A549 (cell line): ENCODE results near the gene ZFYVE9. TPM values are rescaled to one million over a fixed set of nuclear protein-coding genes. Genes with fewer than 3 reads are reported as not detected.

Experiments used
- ATAC-seq, 2 experiments: fragments of 200-7000 bp in 1 of 2; fragments of >200 bp in 1 of 2; cut with Nextera tagmentation in 1 of 2; cut with Tn5 transposase in 1 of 2; 3 replicates each; pipeline versions ENCODE4 v1.8.0 to v1.9.1; 2018 to 2020; ENCODE audit warnings: mild to moderate bottlenecking in 1 of 2, moderate library complexity in 1 of 2
- CTCF ChIA-PET: fragments of 300-600 bp; sonication (Branson Sonifier 250); formaldehyde crosslinking; extraction: SDS; loops from one replicate; lab custom pipeline; 2021; ENCODE audit warnings: antibody characterized with exemption, inconsistent platforms; lab: Yijun Ruan, JAX
- POLR2A ChIA-PET: fragments of 350-600 bp; formaldehyde crosslinking; extraction: SDS; loops from one replicate; lab custom pipeline; 2021; ENCODE audit warnings: antibody characterized with exemption, inconsistent platforms; lab: Yijun Ruan, JAX
- DNase-seq, 2 experiments: peaks; one replicate each; pipeline versions ENCODE4 v3.0.0 to v3.0.0-alpha.2; 2011 to 2016; ENCODE audit warnings: low read depth in 1 of 2, low spot score in 1 of 2
- FAIRE-seq: peaks from 2 replicates; lab custom pipeline; 2011; peaks lifted over from hg19 to GRCh38; lab: Jason Lieb, UNC
- H3K27ac ChIP-seq, 2 experiments: fragments of >200 bp; sonication (Bioruptor Twin); formaldehyde crosslinking; 3 replicates each; pipeline ENCODE4 v1.5.1; 2016 to 2017
- H3K4me1 ChIP-seq: fragments of >200 bp; sonication (Bioruptor Twin); formaldehyde crosslinking; 3 replicates; pipeline ENCODE4 v1.6.1; 2016
- H3K4me2 ChIP-seq: fragments of >200 bp; sonication (Bioruptor Twin); formaldehyde crosslinking; 3 replicates; pipeline ENCODE4 v1.6.1; 2016
- H3K4me3 ChIP-seq: fragments of >200 bp; sonication (Bioruptor Twin); formaldehyde crosslinking; 3 replicates; pipeline ENCODE4 v1.5.1; 2016
- H3K9me3 ChIP-seq: fragments of >200 bp; sonication (Bioruptor Twin); formaldehyde crosslinking; 3 replicates; pipeline ENCODE4 v1.6.1; 2016
- CHD2 ChIP-seq: fragments of 150-350 bp; IDR thresholded peaks from 2 replicates; pipeline ENCODE4 v1.6.1; 2014; ENCODE audit warnings: low read length; ENCODE audit not compliant: partially characterized antibody
- FOSB ChIP-seq: fragments of 250-450 bp; sonication (Bioruptor Pico); IDR thresholded peaks from 2 replicates; pipeline ENCODE4 v1.5.0; 2020; ENCODE audit warnings: mild to moderate bottlenecking, moderate library complexity
- HDAC2 ChIP-seq: fragments of 200-600 bp; sonication (generic); IDR thresholded peaks from 2 replicates; pipeline ENCODE4 v1.6.1; 2016
- KDM1A ChIP-seq: fragments of 200-600 bp; sonication (generic); IDR thresholded peaks from 2 replicates; pipeline ENCODE4 v1.6.1; 2016; ENCODE audit warnings: low read depth, mild to moderate bottlenecking
- NPAS2 ChIP-seq: fragments of 250-450 bp; sonication (Bioruptor Pico); IDR thresholded peaks from 2 replicates; pipeline ENCODE4 v1.8.0; 2022; ENCODE audit warnings: mild to moderate bottlenecking, moderate library complexity, borderline replicate concordance
- PHF8 ChIP-seq: fragments of 200-600 bp; sonication (generic); IDR thresholded peaks from 2 replicates; pipeline ENCODE4 v1.6.1; 2016; ENCODE audit warnings: low read depth, mild to moderate bottlenecking, antibody characterized with exemption, moderate library complexity, borderline replicate concordance
- RAD21 ChIP-seq, 2 experiments: fragments of >200 bp in 1 of 2; sonication (Bioruptor Twin) in 1 of 2; formaldehyde crosslinking in 1 of 2; IDR thresholded peaks in 1 of 2; conservative IDR thresholded peaks in 1 of 2; 2 replicates in 1 of 2; 3 replicates in 1 of 2; pipeline ENCODE4 v1.6.1; 2012 to 2018; ENCODE audit warnings: inconsistent platforms in 1 of 2
- RARB ChIP-seq: fragments of 250-450 bp; sonication (Bioruptor Pico); IDR thresholded peaks from 2 replicates; pipeline ENCODE4 v1.8.0; 2021; ENCODE audit warnings: mild to moderate bottlenecking, moderate library complexity
- SMC3 ChIP-seq: fragments of >200 bp; sonication (Bioruptor Twin); formaldehyde crosslinking; IDR thresholded peaks from 3 replicates; pipeline ENCODE4 v1.6.1; 2018; ENCODE audit warnings: inconsistent platforms
- SREBF2 ChIP-seq: fragments of 450-650 bp; IDR thresholded peaks from 2 replicates; pipeline ENCODE4 v1.6.1; 2014; ENCODE audit warnings: mild to moderate bottlenecking, moderate library complexity
- ZFP36 ChIP-seq: fragments of 450-650 bp; IDR thresholded peaks from 2 replicates; pipeline ENCODE4 v1.6.1; 2014; ENCODE audit warnings: borderline replicate concordance; ENCODE audit not compliant: partially characterized antibody
- ZSCAN20 ChIP-seq: fragments of 250-450 bp; sonication (Bioruptor Pico); IDR thresholded peaks from 2 replicates; pipeline ENCODE4 v1.8.0; 2022; ENCODE audit warnings: mild to moderate bottlenecking, moderate library complexity
- WGBS: methylation state at CpG from one replicate; pipeline ENCODE4 v1.1.6; 2017; ENCODE audit errors: missing lambda C conversion rate; 5-methylcytosine and 5-hydroxymethylcytosine counted together
- polyA plus RNA-seq, 4 experiments: library from polyadenylated mRNA; depleted of rRNA in 3 of 4; stranded (reverse); fragments of >200 nt; fragmentation: RNase III in 1 of 4; extraction: RNeasy Plus Mini Kit Qiagen cat#74134 plus additional on column Dnase treatment in 1 of 4; gene quantifications; 2 replicates in 3 of 4; 3 replicates in 1 of 4; pipeline ENCODE4 v1.2.3, GENCODE V29; 2011 to 2017
- TF ChIP-seq, protein P1 (sequence below): fragments of >200 bp; sonication (Bioruptor Twin); formaldehyde crosslinking; IDR thresholded peaks from 3 replicates; pipeline ENCODE4 v1.5.1; 2016
- TF ChIP-seq, protein P2 (sequence below): fragments of 150-350 bp; IDR thresholded peaks from 2 replicates; pipeline ENCODE4 v1.6.1; 2014; ENCODE audit warnings: low read depth, mild to moderate bottlenecking, low read length
- TF ChIP-seq, protein P3 (sequence below): fragments of >200 bp; sonication (Bioruptor Twin); formaldehyde crosslinking; IDR thresholded peaks from 3 replicates; pipeline ENCODE4 v1.6.1; 2016
- TF ChIP-seq, protein P4 (sequence below): fragments of 250-450 bp; sonication (Bioruptor Pico); IDR thresholded peaks from 2 replicates; pipeline ENCODE4 v1.5.0; 2021; ENCODE audit warnings: mild to moderate bottlenecking, moderate library complexity, borderline replicate concordance

Gene ZFYVE9
- polyA plus RNA-seq, 2 of the 4 experiments (the other 2 are of a cell fraction), result 7.1 to 11.9 TPM

DNA sequence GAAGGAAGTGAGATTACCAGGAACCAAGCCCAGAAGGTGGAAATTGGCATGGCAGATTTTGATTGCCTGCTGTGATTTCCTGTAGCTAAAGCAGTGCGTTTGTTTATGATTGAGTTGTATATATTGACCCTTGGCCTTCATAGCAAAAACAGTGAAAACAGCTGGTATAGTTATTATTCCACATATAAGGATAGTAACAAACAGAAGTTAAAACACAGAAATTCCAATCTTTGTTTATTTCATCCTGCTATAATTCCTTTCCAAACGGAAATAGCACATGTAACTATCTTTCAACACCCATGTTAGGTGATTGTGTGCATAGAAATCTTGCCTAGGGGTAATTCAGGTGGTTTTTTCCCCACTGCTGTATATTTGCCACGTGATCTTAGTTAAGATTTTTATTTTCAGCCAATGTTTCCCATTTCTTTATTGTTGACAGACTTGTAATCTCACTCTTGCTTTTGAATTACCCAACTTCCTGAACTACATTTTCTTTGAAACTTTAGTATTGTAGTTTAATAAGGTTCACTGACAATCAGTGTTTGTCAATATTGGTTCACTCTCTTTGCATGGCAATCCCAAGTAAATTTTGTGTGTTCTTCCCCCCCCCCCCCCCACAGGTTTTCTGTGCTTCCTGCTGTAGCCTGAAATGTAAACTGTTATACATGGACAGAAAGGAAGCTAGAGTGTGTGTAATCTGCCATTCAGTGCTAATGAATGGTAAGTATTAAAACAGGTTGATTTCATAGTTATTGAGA is 121.4 kb downstream of the ZFYVE9 start:
- Histone ChIP-seq H3K9me3 (no peaks in the 10 kb centered on the region), H3K4me1 (peaks cover 6% of the 10 kb centered on the region; the same call in 2 of the 3 replicates), H3K4me2 (no peak overlapping the region), H3K27ac (no peak overlapping the region), H3K4me3 (no peak overlapping the region)
- DNase-seq (no peak), ATAC-seq (no peak), FAIRE-seq (no peak)
- ChIA-PET POLR2A (no interaction called here), CTCF (interaction anchor here (0.6 kb wide), 1 partner anchor 17 kb away, joined by 3 read pairs; no protein-coding TSS in a partner anchor)
- TF ChIP-seq HDAC2 (no peak), SREBF2 (no peak), NPAS2 (CRISPR knock-in tag) (no peak), RAD21 (conservative IDR thresholded peaks at IDR 0.05 in 1 of 2, IDR thresholded peaks at IDR 0.05 in 1 of 2) (no peak), CHD2 (no peak), ZSCAN20 (CRISPR knock-in tag) (no peak), FOSB (CRISPR knock-in tag) (no peak), KDM1A (no peak), RARB (CRISPR knock-in tag) (no peak), PHF8 (no peak), ZFP36 (no peak)
- TF ChIP-seq, protein P1, sequence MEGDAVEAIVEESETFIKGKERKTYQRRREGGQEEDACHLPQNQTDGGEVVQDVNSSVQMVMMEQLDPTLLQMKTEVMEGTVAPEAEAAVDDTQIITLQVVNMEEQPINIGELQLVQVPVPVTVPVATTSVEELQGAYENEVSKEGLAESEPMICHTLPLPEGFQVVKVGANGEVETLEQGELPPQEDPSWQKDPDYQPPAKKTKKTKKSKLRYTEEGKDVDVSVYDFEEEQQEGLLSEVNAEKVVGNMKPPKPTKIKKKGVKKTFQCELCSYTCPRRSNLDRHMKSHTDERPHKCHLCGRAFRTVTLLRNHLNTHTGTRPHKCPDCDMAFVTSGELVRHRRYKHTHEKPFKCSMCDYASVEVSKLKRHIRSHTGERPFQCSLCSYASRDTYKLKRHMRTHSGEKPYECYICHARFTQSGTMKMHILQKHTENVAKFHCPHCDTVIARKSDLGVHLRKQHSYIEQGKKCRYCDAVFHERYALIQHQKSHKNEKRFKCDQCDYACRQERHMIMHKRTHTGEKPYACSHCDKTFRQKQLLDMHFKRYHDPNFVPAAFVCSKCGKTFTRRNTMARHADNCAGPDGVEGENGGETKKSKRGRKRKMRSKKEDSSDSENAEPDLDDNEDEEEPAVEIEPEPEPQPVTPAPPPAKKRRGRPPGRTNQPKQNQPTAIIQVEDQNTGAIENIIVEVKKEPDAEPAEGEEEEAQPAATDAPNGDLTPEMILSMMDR, result no peak
- TF ChIP-seq, protein P2, sequence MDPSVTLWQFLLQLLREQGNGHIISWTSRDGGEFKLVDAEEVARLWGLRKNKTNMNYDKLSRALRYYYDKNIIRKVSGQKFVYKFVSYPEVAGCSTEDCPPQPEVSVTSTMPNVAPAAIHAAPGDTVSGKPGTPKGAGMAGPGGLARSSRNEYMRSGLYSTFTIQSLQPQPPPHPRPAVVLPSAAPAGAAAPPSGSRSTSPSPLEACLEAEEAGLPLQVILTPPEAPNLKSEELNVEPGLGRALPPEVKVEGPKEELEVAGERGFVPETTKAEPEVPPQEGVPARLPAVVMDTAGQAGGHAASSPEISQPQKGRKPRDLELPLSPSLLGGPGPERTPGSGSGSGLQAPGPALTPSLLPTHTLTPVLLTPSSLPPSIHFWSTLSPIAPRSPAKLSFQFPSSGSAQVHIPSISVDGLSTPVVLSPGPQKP, result no peak
- TF ChIP-seq, protein P3, sequence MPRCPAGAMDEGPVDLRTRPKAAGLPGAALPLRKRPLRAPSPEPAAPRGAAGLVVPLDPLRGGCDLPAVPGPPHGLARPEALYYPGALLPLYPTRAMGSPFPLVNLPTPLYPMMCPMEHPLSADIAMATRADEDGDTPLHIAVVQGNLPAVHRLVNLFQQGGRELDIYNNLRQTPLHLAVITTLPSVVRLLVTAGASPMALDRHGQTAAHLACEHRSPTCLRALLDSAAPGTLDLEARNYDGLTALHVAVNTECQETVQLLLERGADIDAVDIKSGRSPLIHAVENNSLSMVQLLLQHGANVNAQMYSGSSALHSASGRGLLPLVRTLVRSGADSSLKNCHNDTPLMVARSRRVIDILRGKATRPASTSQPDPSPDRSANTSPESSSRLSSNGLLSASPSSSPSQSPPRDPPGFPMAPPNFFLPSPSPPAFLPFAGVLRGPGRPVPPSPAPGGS, result no peak
- TF ChIP-seq, protein P4, sequence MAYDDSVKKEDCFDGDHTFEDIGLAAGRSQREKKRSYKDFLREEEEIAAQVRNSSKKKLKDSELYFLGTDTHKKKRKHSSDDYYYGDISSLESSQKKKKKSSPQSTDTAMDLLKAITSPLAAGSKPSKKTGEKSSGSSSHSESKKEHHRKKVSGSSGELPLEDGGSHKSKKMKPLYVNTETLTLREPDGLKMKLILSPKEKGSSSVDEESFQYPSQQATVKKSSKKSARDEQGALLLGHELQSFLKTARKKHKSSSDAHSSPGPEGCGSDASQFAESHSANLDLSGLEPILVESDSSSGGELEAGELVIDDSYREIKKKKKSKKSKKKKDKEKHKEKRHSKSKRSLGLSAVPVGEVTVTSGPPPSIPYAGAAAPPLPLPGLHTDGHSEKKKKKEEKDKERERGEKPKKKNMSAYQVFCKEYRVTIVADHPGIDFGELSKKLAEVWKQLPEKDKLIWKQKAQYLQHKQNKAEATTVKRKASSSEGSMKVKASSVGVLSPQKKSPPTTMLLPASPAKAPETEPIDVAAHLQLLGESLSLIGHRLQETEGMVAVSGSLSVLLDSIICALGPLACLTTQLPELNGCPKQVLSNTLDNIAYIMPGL, result no peak
- WGBS, result 72% methylated on average over 3 of the region's 3 CpGs

DNA sequence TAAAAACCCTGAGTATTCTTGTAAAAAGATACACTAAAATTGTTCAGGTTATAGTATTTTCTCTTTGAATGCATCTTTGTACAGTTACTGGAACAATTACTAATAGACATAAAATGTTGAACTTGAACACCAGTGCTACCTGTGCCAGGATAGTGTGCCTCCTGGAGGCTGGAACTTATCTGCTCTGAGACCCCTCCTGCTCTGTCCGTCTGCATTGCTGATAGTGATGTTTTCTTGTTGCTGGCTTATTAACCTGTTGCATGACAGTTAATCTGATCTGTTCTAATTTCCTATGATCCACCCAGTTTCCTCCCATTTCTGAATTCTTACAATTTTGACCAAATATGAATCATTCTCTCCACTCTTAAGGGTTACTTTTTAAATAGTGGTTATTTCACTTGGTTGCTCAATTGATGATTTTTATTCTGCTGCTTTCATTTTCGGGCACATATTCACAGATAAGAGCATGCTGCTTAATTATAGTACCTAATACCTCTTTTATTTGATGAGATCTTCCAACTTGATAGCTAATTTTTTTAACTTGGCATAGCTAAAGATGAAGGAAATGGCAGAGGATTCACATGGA is 122.7 kb downstream of the ZFYVE9 start:
- no peak for TF ChIP-seq SMC3
- FAIRE-seq, result no peak

More for the DNA sequence above, 122.7 kb downstream of the ZFYVE9 start:
- H3K27ac ChIP-seq, result no peak overlapping the region
- CTCF ChIA-PET, result no interaction called here
- DNase-seq (no peak), ATAC-seq (no peak)
- no peak overlapping the region for H3K4me3 ChIP-seq
- WGBS, result 75% methylated on average over 2 of the region's 2 CpGs
- H3K9me3 ChIP-seq, result no peaks in the 10 kb centered on the region
- H3K4me2 ChIP-seq, result no peak overlapping the region
- H3K4me1 ChIP-seq, result peaks cover 6% of the 10 kb centered on the region; the same call in 2 of the 3 replicates
- POLR2A ChIA-PET, result no interaction called here
